ENCODE measurements around the gene JTB. TPM values are rescaled to one million over a fixed set of nuclear protein-coding genes. Genes with fewer than 3 reads are reported as not detected.

The JTB gene
- total and polyA plus RNA-seq, 2 of the 4 experiments (the other 2 are of a cell fraction) = 123 to 138 TPM

DNA sequence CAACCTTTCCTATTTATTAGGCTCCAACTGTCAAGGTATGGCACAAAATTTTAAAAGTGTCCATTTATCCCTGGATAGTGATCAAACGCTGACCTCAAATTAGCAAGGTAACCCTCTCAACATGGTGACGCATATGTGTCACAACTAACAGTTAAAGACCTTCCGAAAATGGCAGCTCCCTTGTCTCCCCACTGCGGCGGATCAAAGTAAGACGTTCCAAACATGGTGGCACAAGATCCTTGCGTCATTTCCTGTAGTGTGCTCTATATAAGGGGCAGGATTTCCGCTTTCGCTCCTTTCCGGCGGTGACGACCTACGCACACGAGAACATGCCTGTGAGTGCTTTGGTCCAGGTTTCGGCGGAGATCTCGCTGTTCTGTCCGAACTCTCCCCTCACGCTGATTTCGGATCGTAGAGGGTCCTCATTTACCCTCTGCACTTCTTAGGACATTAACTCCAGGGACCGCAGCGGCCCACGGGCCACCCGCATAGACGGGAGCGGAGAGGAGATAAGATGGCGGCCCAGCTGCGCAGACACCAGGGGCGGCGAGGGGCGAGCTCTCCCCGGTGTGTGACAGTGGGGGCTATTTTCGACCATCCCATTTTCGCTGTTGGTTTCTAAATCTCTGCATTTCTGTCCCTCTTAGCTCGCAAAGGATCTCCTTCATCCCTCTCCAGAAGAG is 13.1 kb upstream of the JTB start, which contains the start of gene RPS27:
TSS of gene RPS27 (plus strand) at position 295 of the 683 bp plus-strand sequence. CDS start at position 330, 35 bp downstream.
- intact Hi-C loops (cut with micrococcal nuclease) = loop anchor here (2.0 kb wide), 2 partner anchors 166 to 192 kb away; no protein-coding TSS in a partner anchor
- Histone ChIP-seq H2BK20ac (ENCODE audit: low read depth, low read length) (peak within 1 kb of the TSS; percentile 41; the same call in 1 of the 2 replicates), H3K56ac (ENCODE audit: extremely low read depth, insufficient read depth, low read length) (peak within 1 kb of the TSS; percentile 94), H3K4me2 (ENCODE audit: low read depth, low read length) (peak within 1 kb of the TSS; percentile 86), H2BK15ac (ENCODE audit: low read depth, low read length) (no peak within 1 kb of the TSS; the same call in 2 of the 3 replicates), H2BK120ac (ENCODE audit: low read depth, low read length) (peak within 1 kb of the TSS; percentile 64; the same call in 1 of the 2 replicates), H3K4ac (ENCODE audit: low read depth, low read length) (peak within 1 kb of the TSS; percentile 99), H3K18ac (ENCODE audit: low read depth, low read length) (peak within 1 kb of the TSS; percentile 56), H3K27ac (ENCODE audit: insufficient read depth, low read length) (peak within 1 kb of the TSS; percentile 83), H2BK5ac (ENCODE audit: low read depth, low read length, poor library complexity, severe bottlenecking) (peak within 1 kb of the TSS; percentile 94), H3K79me1 (ENCODE audit: low read depth in 1 of 2, low read length in 2 of 2) (peaks cover 21 to 44% of the 10 kb centered on the region in 2 experiments), H4K8ac (ENCODE audit: low read depth in 2 of 2, low read length in 2 of 2) (peak within 1 kb of the TSS; percentile 6 to 99), H3K9ac (ENCODE audit: low read depth, low read length) (peak within 1 kb of the TSS; percentile 86), H4K5ac (ENCODE audit: low read depth, low read length) (peak within 1 kb of the TSS; percentile 63), H2AK5ac (ENCODE audit: low read depth, low read length) (peak within 1 kb of the TSS; percentile 98), H3K14ac (replicated peaks; ENCODE audit: low read depth, low read length) (peak within 1 kb of the TSS; percentile 100), H4K91ac (ENCODE audit: insufficient read depth, low read depth, low read length) (peak within 1 kb of the TSS; percentile 93), H3K4me1 (ENCODE audit: control insufficient read depth, insufficient read depth, low read length) (0 out of 2 replicates have a peak, but pooled peaks cover 2% of the 10 kb centered on the region), H3K23ac (ENCODE audit: low read depth, low read length) (peak within 1 kb of the TSS; percentile 99), H2AFZ (replicated peaks; ENCODE audit: low read length, poor library complexity) (peak within 1 kb of the TSS; percentile 88), H3K9me1 (ENCODE audit: insufficient read depth, low read length) (peaks cover 4% of the 10 kb centered on the region; the same call in 1 of the 2 replicates), H3K4me3 (ENCODE audit: insufficient read depth, low read depth, low read length) (peak within 1 kb of the TSS; percentile 57), H2AK9ac (replicated peaks; ENCODE audit: low read depth, low read length, poor library complexity) (peak within 1 kb of the TSS; percentile 99), H3K36me3 (ENCODE audit: control insufficient read depth, insufficient read depth, low read length) (peaks cover 27% of the 10 kb centered on the region), H3K27me3 (ENCODE audit: control insufficient read depth, insufficient read depth, low read length) (no peaks in the 10 kb centered on the region), H4K20me1 (ENCODE audit: insufficient read depth, low read length) (peaks cover 23% of the 10 kb centered on the region; the same call in 1 of the 2 replicates), H3K9me3 (ENCODE audit: control insufficient read depth, insufficient read depth, low read length) (no peaks in the 10 kb centered on the region)
- peak; percentile 58; the same call in 1 of the 2 replicates for TF ChIP-seq MAZ (IDR thresholded peaks at IDR 0.05; ENCODE audit: borderline replicate concordance, low read depth, low read length)
- peak; percentile 73; the same call in 1 of the 2 replicates for TF ChIP-seq MXI1 (IDR thresholded peaks at IDR 0.05; ENCODE audit: borderline replicate concordance, low read depth, low read length)
- no peak for TF ChIP-seq MAFK (IDR thresholded peaks at IDR 0.05; ENCODE audit: low read depth, low read length)
- no peak for TF ChIP-seq SMC3 (IDR thresholded peaks at IDR 0.05; ENCODE audit: low read depth, low read length)
- TF ChIP-seq POLR2A (IDR thresholded peaks at IDR 0.05; ENCODE audit: low read depth, low read length) = peak; percentile 100
- TF ChIP-seq CHD1 (IDR thresholded peaks at IDR 0.05; ENCODE audit: low read depth, low read length) = peak; percentile 60; the same call in 1 of the 2 replicates
- TF ChIP-seq CEBPB (IDR thresholded peaks at IDR 0.05; ENCODE audit: low read depth, low read length) = peak; percentile 93
- TF ChIP-seq ELK1 (IDR thresholded peaks at IDR 0.05; ENCODE audit: borderline replicate concordance, low read depth, low read length) = 0 out of 2 replicates have a peak, but pooled peaks have one; percentile 30
- TF ChIP-seq FOS (IDR thresholded peaks at IDR 0.05; ENCODE audit: low read depth, low read length) = peak; percentile 47; the same call in 1 of the 2 replicates
- peak; percentile 76 for TF ChIP-seq BHLHE40 (IDR thresholded peaks at IDR 0.05; ENCODE audit: low read depth, low read length)
- TF ChIP-seq, protein P1, sequence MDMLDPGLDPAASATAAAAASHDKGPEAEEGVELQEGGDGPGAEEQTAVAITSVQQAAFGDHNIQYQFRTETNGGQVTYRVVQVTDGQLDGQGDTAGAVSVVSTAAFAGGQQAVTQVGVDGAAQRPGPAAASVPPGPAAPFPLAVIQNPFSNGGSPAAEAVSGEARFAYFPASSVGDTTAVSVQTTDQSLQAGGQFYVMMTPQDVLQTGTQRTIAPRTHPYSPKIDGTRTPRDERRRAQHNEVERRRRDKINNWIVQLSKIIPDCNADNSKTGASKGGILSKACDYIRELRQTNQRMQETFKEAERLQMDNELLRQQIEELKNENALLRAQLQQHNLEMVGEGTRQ (IDR thresholded peaks at IDR 0.05; ENCODE audit: low read depth, low read length) = peak; percentile 3
- no TSS peak for BruUV-seq (replicated peaks)
- in situ Hi-C loops (cut with MboI; ENCODE audit: low sequenced_read_pairs) = no loop called here
- dilution Hi-C loops (cut with HindIII; ENCODE audit: low sequenced_read_pairs, unreplicated experiment) = no loop called here
- WGBS, 2 experiments (ENCODE audit: extremely low coverage in 2 of 2, insufficient read length in 1 of 2) = 0% methylated on average over 2 of the region's 36 CpGs; no CpG with 5 or more reads in 1 of the 2 experiments
- ATAC-seq (ENCODE audit: low read depth) (peak; percentile 55), DNase-seq (peak; percentile 99)
- ChIA-PET POLR2A (ENCODE audit: unreplicated experiment) (interaction anchor here (0.5 to 1.0 kb wide), 11 partner anchors 9 to 263 kb away, joined by 3 to 18 read pairs (median 4); partner anchors contain the start of genes CREB3L4, CRTC2 and INTS3), CTCF (interaction anchor here (0.6 kb wide), 1 partner anchor 40 kb away, joined by 3 read pairs; no protein-coding TSS in a partner anchor)
